BJ (cell line): Measurements from ENCODE around the gene BPIFA1. TPM values are rescaled to one million over a fixed set of nuclear protein-coding genes. Genes with fewer than 3 reads are reported as not detected.

Experiments used
- CTCF ChIA-PET: fragments of 350-600 bp; formaldehyde crosslinking; extraction: SDS; loops from one replicate; lab custom pipeline; 2021; ENCODE audit warnings: antibody characterized with exemption, inconsistent platforms; lab: Yijun Ruan, JAX
- POLR2A ChIA-PET: fragments of 300-600 bp; sonication (Branson Sonifier 250); formaldehyde crosslinking; extraction: SDS; loops from one replicate; lab custom pipeline; 2021; ENCODE audit warnings: antibody characterized with exemption; lab: Charles Lee
- DNase-seq: peaks from one replicate; pipeline ENCODE4 v3.0.0-alpha.2; 2011; ENCODE audit warnings: low read depth
- H3K27me3 ChIP-seq: 2 replicates; pipeline ENCODE4 v1.6.0; 2011; ENCODE audit warnings: low read length; ENCODE audit not compliant: control insufficient read depth, insufficient read depth
- H3K36me3 ChIP-seq: 2 replicates; pipeline ENCODE4 v1.5.1; 2011; ENCODE audit warnings: low read length; ENCODE audit not compliant: control insufficient read depth, insufficient read depth
- H3K4me3 ChIP-seq: 2 replicates; pipeline ENCODE4 v1.5.1; 2011; ENCODE audit warnings: low read depth, mild to moderate bottlenecking, control low read depth, low read length
- polyA plus RNA-seq: library from polyadenylated mRNA; depleted of rRNA; stranded (reverse); fragments of >200 nt; gene quantifications from 2 replicates; pipeline ENCODE4 v1.2.3, GENCODE V29; 2011
- TF ChIP-seq, protein P1 (sequence below): IDR thresholded peaks from 2 replicates; pipeline ENCODE4 v1.5.1; 2011; ENCODE audit warnings: low read depth, mild to moderate bottlenecking, control low read depth, inconsistent platforms, low read length, moderate library complexity; ENCODE audit not compliant: insufficient read depth

The BPIFA1 gene
- polyA plus RNA-seq, 1 experiment: not detected

DNA sequence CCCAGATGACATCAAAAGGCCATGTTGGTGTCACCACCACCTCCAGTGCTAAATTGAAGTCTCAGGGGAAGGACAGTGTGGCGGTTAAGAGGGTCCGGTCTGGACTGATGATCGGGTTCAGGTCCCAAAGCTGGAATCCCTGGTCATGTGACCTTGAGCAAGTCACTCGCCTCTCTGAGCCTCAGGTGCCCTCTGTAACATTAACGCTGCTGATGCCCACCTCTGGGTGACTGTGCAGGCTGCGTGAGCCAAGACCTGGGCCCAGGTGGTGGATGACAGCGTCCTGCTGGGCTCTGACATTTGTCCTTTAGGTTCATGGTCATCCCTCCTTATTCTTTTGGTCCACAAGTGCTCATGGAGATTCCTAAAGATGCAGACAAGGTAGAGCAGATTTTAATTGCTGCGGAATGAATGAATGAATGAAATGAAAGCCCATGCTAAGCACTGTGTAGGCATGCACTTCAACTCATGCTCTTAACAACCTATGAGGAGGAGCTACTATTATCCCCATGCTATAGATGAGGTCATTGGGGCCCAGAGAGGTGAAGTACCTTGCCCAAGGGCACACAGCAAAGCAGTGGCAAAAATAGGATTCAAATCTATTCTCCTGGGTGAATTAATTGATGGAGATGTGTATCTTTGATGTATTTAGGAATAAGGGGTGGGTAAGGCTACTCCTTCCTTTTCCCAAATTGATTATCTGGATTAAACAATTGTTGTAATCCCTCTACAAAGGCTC, 46.6 kb downstream of the BPIFA1 start:
- peaks cover 15% of the 10 kb centered on the region for H3K27me3 ChIP-seq
- POLR2A ChIA-PET: no interaction called here
- no peaks in the 10 kb centered on the region for H3K36me3 ChIP-seq
- CTCF ChIA-PET: interaction anchor here (1.4 kb wide), 1 partner anchor 17 kb away, joined by 3 read pairs; no protein-coding TSS in a partner anchor
- H3K4me3 ChIP-seq: no peak overlapping the region
- TF ChIP-seq, protein P1, sequence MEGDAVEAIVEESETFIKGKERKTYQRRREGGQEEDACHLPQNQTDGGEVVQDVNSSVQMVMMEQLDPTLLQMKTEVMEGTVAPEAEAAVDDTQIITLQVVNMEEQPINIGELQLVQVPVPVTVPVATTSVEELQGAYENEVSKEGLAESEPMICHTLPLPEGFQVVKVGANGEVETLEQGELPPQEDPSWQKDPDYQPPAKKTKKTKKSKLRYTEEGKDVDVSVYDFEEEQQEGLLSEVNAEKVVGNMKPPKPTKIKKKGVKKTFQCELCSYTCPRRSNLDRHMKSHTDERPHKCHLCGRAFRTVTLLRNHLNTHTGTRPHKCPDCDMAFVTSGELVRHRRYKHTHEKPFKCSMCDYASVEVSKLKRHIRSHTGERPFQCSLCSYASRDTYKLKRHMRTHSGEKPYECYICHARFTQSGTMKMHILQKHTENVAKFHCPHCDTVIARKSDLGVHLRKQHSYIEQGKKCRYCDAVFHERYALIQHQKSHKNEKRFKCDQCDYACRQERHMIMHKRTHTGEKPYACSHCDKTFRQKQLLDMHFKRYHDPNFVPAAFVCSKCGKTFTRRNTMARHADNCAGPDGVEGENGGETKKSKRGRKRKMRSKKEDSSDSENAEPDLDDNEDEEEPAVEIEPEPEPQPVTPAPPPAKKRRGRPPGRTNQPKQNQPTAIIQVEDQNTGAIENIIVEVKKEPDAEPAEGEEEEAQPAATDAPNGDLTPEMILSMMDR: no peak
- no peak for DNase-seq

DNA sequence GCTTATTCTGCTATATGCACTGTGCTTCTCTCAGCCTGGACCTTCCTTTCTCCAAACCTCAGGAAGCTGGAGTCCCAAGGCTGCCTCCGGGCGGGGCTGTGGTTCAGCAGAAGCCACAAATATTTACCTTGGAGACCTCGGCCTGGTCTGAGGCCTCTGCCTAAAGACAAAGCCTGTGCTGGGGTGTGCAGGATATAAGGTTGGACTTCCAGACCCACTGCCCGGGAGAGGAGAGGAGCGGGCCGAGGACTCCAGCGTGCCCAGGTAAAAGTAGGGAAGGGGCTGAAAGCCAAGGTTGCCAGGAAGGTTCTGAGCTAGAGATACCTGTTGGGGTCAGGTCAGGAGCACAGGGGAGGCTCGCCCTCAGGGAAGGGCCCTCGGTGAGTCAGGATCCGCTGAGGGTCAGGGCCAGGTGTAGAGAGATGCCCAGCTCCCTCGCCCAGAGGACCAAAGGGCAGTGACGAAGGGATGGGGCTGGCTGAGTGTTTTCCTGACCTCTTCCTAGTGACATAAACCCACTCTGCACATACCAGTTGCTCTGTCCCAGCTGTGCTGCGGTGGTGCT, 47.3 kb downstream of the BPIFA1 start, which contains the start of gene BPIFB1:
Gene BPIFB1 (plus strand): TSS at position 224 of the 565 bp plus-strand sequence. CDS start 2,860 bp downstream, outside the sequence.
- peaks cover 13% of the 10 kb centered on the region for H3K27me3 ChIP-seq
- ChIA-PET POLR2A (no interaction called here), CTCF (interaction anchor here (1.4 kb wide), 1 partner anchor 16 kb away, joined by 3 read pairs; no protein-coding TSS in a partner anchor)
- TF ChIP-seq, protein P1: no peak
- H3K4me3 ChIP-seq: no peak within 1 kb of the TSS
- no peak for DNase-seq
- no peaks in the 10 kb centered on the region for H3K36me3 ChIP-seq

DNA sequence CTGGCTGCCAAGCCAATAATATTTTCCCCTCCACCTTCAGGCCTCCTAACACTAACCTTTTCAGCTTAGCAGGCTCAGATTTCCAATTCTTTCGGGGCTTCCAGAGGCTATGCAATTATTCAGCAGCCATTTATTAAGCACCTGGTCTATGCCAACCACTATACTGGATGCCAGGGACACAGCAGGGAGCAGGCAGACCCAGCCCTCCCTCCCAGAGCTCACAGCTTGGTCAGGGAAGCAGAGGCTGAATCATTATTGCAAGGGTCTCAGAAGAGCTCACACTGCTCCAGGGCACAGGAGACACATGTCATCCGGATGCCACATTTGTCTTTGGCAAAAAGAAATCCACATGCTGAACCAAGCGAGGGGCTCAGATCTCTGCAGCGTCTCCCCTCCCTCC, 48.5 kb downstream of the BPIFA1 start:
- TF ChIP-seq, protein P1: no peak
- no peak for DNase-seq
- H3K36me3 ChIP-seq: no peaks in the 10 kb centered on the region
- CTCF ChIA-PET: interaction anchor here (0.7 to 1.8 kb wide), 3 partner anchors 8 to 21 kb away, joined by 3 read pairs; no protein-coding TSS in a partner anchor
- POLR2A ChIA-PET: no interaction called here
- peaks cover 14% of the 10 kb centered on the region for H3K27me3 ChIP-seq
- no peak overlapping the region for H3K4me3 ChIP-seq

DNA sequence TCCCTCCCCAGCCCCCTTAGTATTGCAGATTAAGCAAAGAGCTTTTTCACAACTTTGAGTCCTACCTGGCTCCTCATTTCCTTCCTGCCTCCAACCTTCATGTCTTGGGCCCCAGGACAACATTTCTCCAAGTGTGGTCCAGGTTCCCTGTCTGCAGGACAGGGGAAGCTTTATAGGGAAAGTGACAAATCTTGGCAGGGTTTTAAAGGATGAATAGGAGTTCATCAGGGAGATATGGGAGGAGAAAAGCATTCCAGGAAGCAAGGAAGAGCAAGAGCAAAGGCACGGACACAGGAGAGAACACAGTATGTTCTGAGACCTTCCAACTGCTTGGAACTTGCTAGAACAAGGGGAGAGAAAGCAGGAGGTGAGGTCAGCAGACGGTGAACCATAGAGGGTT, 49.1 kb downstream of the BPIFA1 start:
- H3K27me3 ChIP-seq: peaks cover 14% of the 10 kb centered on the region
- CTCF ChIA-PET: interaction anchor here (0.8 to 1.8 kb wide), 2 partner anchors 15 to 22 kb away, joined by 3 read pairs; no protein-coding TSS in a partner anchor
- DNase-seq: no peak
- no peak overlapping the region for H3K4me3 ChIP-seq
- H3K36me3 ChIP-seq: no peaks in the 10 kb centered on the region
- TF ChIP-seq, protein P1: no peak
- POLR2A ChIA-PET: no interaction called here

DNA sequence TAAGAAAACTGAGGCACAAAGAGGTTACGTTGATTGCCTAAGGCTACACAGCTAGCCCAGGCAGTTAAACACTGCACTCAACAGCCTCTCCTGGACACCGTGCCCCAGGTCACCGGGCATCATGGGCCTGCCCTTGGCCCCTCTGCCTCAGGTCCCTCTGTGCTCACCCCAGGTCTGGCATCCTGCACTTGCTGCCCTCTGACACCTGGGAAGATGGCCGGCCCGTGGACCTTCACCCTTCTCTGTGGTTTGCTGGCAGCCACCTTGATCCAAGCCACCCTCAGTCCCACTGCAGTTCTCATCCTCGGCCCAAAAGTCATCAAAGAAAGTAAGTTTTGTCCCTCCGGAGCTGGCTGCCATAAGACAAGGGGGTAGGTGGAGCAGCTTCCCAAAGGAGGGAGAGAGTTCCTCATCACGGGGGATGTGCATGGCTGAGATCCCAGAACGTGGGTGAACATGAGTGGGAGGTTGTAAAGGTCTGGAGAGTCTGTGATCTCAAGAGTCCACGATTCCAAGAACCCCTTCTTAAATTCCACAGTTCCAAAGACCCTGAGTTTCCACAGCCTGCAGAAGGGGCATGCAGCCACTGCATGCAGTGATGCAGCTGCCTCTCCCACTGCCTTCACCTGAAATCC, 50.2 kb downstream of the BPIFA1 start:
- ChIA-PET POLR2A (no interaction called here), CTCF (interaction anchor here (3.1 kb wide), 1 partner anchor 14 kb away, joined by 17 read pairs; no protein-coding TSS in a partner anchor)
- DNase-seq: no peak
- TF ChIP-seq, protein P1: no peak
- H3K27me3 ChIP-seq: peaks cover 14% of the 10 kb centered on the region
- no peaks in the 10 kb centered on the region for H3K36me3 ChIP-seq
- no peak overlapping the region for H3K4me3 ChIP-seq
